Ishikawa (cell line): Measurements from ENCODE around the gene SYNM.
A peak's percentile ranks its signal among the peaks of the same experiment; 100 is the strongest.

Experiments used
- CEBPB ChIP-seq: IDR thresholded peaks from 2 replicates; pipeline ENCODE4 v1.6.1; 2012
- CREB1 ChIP-seq: IDR thresholded peaks from 2 replicates; pipeline ENCODE4 v1.6.1; 2012; ENCODE audit warnings: low read depth
- EGR1 ChIP-seq: IDR thresholded peaks from 2 replicates; pipeline ENCODE4 v1.6.1; 2012
- EP300 ChIP-seq: IDR thresholded peaks from 2 replicates; pipeline ENCODE4 v1.6.1; 2012; ENCODE audit warnings: borderline replicate concordance
- FOXM1 ChIP-seq: IDR thresholded peaks from 2 replicates; pipeline ENCODE4 v1.6.1; 2012; ENCODE audit warnings: low read depth, borderline replicate concordance
- NFIC ChIP-seq: IDR thresholded peaks from 2 replicates; pipeline ENCODE4 v1.6.1; 2012
- RAD21 ChIP-seq: IDR thresholded peaks from 2 replicates; pipeline ENCODE4 v1.6.1; 2012; ENCODE audit warnings: low read depth
- REST ChIP-seq: IDR thresholded peaks from 2 replicates; pipeline ENCODE4 v1.6.1; 2012; ENCODE audit warnings: low read depth, mild to moderate bottlenecking
- TAF1 ChIP-seq: IDR thresholded peaks from 2 replicates; pipeline ENCODE4 v1.6.1; 2012; ENCODE audit warnings: low read depth, mild to moderate bottlenecking
- TCF12 ChIP-seq: IDR thresholded peaks from 2 replicates; pipeline ENCODE4 v1.6.1; 2012; ENCODE audit warnings: low read depth
- TEAD4 ChIP-seq: IDR thresholded peaks from 2 replicates; pipeline ENCODE4 v1.6.1; 2012
- USF1 ChIP-seq: IDR thresholded peaks from 2 replicates; pipeline ENCODE4 v1.6.1; 2012
- YY1 ChIP-seq: IDR thresholded peaks from 2 replicates; pipeline ENCODE4 v1.6.1; 2012; ENCODE audit warnings: low read depth
- ZBTB7A ChIP-seq: IDR thresholded peaks from 2 replicates; pipeline ENCODE4 v1.6.1; 2012; ENCODE audit warnings: low read depth
- TF ChIP-seq, protein P1 (sequence below): IDR thresholded peaks from 2 replicates; pipeline ENCODE4 v1.6.1; 2012

The SYNM gene

DNA sequence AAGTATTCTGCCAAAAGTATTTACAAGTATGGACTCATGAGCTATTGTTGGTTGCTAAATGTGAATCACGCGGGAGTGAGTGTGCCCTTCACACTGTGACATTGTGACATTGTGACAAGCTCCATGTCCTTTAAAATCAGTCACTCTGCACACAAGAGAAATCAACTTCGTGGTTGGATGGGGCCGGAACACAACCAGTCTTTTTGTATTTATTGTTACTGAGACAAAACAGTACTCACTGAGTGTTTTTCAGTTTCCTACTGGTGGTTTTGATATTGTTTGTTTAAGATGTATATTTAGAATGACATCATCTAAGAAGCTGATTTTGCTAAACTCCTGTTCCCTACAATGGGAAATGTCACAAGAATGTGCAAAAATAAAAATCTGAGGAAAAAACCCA is 30.3 kb downstream of the SYNM start:
- no peak for TF ChIP-seq REST
- TF ChIP-seq CEBPB = no peak
- TF ChIP-seq USF1 = no peak
- no peak for TF ChIP-seq TCF12
- TF ChIP-seq TEAD4 = no peak
- TF ChIP-seq CREB1 = no peak
- TF ChIP-seq EGR1 = no peak
- TF ChIP-seq NFIC = no peak
- TF ChIP-seq FOXM1 = no peak
- TF ChIP-seq YY1 = no peak
- TF ChIP-seq ZBTB7A = no peak

GRCh38 chr15:99137111-99137546 is 32.2 kb downstream of the SYNM start:
- TF ChIP-seq EP300 = peak; percentile 74
- TF ChIP-seq YY1 = peak; percentile 31; the same call in 1 of the 2 replicates
- TF ChIP-seq CEBPB = no peak
- no peak for TF ChIP-seq TAF1
- no peak for TF ChIP-seq RAD21
- no peak for TF ChIP-seq CREB1
- peak; percentile 59 for TF ChIP-seq USF1
- no peak for TF ChIP-seq FOXM1
- peak; percentile 90 for TF ChIP-seq NFIC
- TF ChIP-seq TEAD4 = peak; percentile 33
- TF ChIP-seq TCF12 = peak; percentile 89
- no peak for TF ChIP-seq REST
- peak; percentile 60; the same call in 1 of the 2 replicates for TF ChIP-seq ZBTB7A
- TF ChIP-seq EGR1 = no peak
- TF ChIP-seq, protein P1, sequence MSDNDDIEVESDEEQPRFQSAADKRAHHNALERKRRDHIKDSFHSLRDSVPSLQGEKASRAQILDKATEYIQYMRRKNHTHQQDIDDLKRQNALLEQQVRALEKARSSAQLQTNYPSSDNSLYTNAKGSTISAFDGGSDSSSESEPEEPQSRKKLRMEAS = peak; percentile 52; the same call in 1 of the 2 replicates

DNA sequence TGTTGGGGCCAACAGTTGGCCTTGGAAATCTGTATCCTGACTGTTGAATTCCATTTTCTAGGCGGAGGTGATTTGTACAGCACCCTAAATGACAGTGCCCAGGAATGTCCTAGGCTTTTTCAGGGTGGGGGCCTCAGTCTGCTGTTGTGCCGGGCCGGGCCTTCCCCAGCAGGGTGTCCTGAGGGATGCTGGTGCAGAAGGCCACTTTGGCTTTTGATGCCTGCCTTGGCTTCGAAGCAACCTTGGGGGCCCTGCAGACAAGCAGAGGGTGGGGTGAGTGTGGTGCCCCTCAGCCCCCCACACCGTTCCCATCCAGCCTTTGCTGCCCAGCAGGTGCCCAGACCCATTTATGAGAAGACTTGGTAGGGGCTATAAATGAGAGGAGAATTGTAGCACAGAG is 33.0 kb downstream of the SYNM start:
- no peak for TF ChIP-seq ZBTB7A
- no peak for TF ChIP-seq TAF1
- TF ChIP-seq FOXM1 = no peak
- TF ChIP-seq, protein P1 = no peak
- no peak for TF ChIP-seq USF1
- no peak for TF ChIP-seq EP300
- TF ChIP-seq CREB1 = no peak
- TF ChIP-seq NFIC = no peak
- no peak for TF ChIP-seq YY1

DNA sequence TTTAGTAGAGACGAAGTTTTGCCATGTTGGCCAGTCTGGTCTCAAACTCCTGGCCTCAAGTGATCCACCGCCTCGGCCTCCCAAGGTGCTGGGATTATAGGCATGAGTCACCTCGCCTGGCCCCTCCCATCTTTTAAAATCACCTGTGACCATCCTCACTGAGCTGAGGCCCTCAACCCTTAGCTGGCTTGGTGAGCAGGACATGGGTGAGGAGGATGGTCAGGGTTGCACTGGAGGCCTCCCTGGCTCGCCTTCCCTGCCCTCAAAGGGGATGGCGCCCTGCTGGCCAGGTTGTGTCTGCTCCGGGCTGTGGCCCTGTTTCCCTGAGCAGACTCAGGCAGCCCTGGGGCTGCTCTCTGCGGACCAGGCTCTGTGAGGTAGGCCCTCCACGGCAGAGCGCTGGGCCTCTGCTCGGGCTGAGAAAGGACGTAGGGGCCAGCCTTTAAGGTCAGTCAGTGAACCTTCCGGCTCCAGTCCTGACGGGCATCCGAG is 33.7 kb downstream of the SYNM start:
- TF ChIP-seq TCF12 (no peak), TAF1 (no peak)

- no peak for TF ChIP-seq CEBPB
- TF ChIP-seq REST = no peak
- no peak for TF ChIP-seq NFIC
- TF ChIP-seq FOXM1 = no peak
Observed at GRCh38 chr15:99139276-99139675, 34.4 kb downstream of the SYNM start.
